ENCODE data around the gene PIK3AP1.

PIK3AP1 gene

DNA sequence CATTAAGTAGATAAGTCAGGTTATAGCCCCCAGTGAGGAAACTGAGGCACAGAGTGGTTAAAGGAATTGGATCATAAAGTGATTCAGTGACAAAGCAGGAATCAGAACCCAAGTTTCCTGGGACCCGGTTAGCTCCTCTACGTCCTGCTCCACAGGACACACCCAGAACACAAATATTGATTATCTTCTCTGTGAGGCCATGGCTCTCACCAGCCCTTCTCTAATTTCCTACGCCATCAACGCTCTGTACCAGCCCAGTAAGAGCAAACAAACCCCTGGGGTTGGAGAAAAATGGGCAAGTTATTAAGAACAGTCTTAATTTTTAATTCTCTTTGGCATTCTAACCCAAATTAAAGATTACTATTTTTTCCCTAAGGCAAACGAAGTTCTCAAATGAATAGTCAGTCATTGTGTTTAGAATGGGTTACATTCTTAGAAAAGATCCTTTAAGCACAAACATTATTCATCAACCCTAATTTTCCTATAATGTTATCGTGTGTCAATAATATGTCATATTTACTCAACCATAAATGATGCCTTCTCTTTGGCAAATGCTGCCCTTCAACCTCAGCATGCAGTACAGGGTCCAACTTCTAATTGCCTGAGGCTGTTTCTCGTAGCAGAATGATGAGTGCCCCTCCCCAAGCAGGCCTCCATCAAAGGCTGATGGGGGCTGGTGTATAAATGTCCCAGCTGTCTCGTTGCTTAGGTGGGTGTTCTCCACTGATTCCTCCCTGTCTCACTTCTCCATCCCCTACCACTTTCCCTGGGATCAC is 108.1 kb downstream of the PIK3AP1 start:
- no peak for DNase-seq (ENCODE audit: low read depth, low spot score)

GRCh38 chr10:96610817-96611216 is 109.5 kb downstream of the PIK3AP1 start:
- no peak for DNase-seq (ENCODE audit: low read depth, low spot score)

DNA sequence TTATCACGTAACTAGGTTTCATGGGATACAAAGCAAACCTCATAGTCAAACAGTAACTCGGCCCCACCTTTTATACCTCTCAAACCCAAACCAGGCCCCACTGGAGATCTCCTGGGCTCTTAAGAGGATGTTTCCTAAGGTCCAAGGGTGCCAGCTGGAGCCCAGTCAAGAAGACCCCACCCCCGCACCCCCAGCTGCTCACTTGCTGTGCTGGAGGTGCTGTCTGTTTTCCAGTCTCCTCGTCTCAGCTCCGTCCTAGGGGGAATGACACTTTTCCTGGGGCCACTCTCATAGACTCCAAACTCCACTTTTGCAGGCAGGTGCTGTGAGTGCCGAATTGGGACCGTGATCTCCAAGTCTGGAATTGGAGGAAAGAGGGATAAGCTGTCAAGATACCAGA is 110.8 kb downstream of the PIK3AP1 start:
- no peak for DNase-seq (ENCODE audit: low read depth, low spot score)

DNA sequence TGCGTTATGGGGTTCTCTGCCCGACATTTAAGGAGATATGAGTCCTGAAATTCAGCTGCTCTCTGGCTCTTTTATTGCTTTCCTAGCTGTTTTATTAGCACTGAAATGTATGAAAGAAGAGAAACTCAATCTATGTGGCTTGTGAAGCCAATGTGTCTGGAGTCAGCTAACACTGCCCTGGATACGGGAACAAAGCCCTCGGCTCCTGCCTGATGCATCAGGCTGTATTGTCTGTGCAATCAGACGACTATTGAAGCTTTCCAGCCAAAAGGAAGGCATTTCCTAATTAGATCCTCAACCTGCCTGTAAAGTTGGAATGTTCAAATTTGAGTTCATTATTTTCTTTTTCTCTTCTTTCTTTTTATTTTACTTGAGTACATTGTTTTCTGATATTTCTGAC is 111.5 kb downstream of the PIK3AP1 start:
- DNase-seq (ENCODE audit: low read depth, low spot score): no peak

- no peak for DNase-seq (ENCODE audit: low read depth, low spot score)
These were observed 112.1 kb downstream of the PIK3AP1 start for GRCh38 chr10:96608262-96608661.

DNA sequence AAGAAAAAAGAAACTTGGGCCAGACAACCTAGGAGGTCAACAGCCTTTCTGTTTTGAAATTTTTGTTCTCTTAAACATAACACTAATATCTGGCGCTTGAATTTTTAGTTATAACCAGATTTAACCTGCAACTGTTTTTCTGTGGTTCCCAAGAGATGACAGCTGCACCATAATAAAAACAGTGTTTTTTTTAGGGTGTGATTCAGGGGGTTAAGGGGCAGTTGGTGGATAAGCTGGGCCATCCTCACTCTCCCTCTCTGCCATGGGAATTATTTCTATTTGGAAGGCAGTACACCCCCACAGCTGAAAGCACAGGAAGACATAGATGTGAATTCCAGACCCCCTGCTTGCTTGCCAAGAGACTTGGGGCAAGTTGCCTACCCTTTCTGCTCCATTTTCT is 113.4 kb downstream of the PIK3AP1 start:
- no peak for DNase-seq (ENCODE audit: low read depth, low spot score)

DNA sequence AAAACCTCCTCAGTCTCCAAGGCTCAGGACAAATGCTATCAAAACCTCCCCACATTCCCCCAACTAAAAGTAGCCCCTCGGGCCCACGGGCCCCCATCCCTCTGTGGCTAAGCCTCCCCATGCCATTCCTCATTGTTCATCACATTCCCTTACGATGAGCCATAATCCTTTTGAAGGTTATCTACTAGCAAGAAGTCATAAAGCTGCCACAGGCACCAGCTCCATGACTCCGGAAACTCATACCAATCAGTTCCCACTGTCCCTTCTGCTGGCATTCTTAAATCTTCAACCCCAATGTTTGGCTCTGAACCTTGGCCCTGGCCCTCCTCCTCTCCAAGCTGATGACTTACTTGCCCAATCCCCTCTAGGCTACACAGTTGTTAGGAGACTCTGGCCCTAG is 114.1 kb downstream of the PIK3AP1 start:
- DNase-seq (ENCODE audit: low read depth, low spot score): peak; percentile 62

- no peak for DNase-seq (ENCODE audit: low read depth, low spot score)
These were observed 120.0 kb downstream of the PIK3AP1 start for GRCh38 chr10:96600337-96600736.

DNA sequence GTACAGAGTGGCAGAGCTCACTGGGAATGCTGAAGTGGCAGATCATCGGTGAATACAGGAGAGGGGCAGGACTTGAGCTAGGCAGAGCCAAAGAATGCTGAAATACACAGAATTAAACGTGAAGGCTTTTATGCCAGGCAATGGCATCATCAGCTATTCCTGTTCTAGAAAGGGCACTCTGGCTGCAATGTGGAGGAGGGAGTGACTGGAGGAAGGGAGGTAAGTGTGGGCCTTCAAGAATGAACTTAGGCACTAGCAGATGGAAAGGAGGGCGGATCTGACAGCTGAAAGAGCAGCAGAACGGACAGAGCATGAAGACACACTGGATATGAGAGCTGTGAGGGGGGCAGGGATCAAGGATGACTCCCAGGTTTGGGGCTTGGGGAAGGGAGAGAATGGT is 121.5 kb downstream of the PIK3AP1 start:
- DNase-seq (ENCODE audit: low read depth, low spot score): no peak

GRCh38 chr10:96596422-96597407 is 123.6 kb downstream of the PIK3AP1 start:
- DNase-seq (ENCODE audit: low read depth, low spot score): no peak

DNA sequence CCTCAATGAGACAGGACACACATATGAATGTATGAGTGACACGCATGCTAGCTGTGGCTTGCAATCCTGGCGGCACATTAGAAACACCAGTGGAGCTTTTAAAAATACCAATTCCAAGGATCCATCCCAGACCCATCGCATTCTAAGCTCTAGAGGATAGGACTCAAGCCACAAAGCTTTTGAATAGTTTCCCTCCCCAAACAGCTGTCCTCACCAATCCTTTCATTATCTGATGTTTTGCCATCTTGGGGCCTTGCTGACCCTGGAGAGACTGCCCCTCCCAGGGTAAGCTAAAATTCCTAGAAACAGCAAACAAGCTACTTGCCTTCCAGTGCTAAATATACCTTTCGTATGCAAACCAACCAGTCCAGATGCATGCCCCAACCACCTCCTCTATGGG is 124.6 kb downstream of the PIK3AP1 start:
- no peak for DNase-seq (ENCODE audit: low read depth, low spot score)

DNA sequence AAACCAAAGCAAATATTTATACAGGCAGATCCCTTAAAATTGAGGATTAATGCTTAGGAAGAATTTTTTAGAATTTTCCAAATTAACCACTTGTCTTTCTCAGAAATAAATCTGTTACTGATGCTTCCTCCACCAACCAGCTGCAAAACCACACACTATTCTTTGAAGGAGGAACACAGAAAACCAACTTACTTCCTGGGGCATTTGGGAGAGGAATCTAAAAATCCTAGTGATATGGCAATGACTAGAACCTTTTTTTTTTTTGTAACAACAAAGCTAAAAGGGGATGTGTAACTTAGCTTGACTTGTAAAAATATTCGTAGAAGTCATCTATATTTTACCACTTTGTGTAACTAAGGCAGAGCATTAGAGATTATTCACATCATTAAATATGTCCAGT is 128.4 kb downstream of the PIK3AP1 start:
- DNase-seq (ENCODE audit: low read depth, low spot score): no peak

GRCh38 chr10:96588616-96589419 is 131.5 kb downstream of the PIK3AP1 start:
- no peak for DNase-seq (ENCODE audit: low read depth, low spot score)

DNA sequence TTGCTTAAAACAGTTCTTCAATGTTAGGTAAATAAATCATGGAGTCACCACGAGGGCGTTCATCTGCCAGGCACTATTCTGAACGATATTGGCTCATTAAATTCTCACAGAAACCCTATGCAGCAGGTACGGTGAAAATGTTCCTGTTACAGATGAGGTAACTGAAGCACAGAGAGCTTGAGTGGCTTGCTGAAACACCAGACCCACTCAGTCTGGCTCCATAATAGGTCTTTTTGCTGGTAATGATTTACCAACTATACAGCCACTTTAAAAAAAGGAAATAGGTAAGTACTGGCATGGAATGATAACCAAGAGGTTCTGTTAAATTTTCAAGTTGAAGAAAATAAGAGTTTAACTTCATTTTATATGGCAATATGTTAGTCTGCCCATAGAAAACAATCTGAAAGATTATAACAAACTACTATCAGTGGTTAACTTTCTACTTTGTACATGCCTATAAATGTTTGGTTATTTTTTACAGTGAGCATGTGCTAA is 132.2 kb downstream of the PIK3AP1 start:
- DNase-seq (ENCODE audit: low read depth, low spot score): no peak

DNA sequence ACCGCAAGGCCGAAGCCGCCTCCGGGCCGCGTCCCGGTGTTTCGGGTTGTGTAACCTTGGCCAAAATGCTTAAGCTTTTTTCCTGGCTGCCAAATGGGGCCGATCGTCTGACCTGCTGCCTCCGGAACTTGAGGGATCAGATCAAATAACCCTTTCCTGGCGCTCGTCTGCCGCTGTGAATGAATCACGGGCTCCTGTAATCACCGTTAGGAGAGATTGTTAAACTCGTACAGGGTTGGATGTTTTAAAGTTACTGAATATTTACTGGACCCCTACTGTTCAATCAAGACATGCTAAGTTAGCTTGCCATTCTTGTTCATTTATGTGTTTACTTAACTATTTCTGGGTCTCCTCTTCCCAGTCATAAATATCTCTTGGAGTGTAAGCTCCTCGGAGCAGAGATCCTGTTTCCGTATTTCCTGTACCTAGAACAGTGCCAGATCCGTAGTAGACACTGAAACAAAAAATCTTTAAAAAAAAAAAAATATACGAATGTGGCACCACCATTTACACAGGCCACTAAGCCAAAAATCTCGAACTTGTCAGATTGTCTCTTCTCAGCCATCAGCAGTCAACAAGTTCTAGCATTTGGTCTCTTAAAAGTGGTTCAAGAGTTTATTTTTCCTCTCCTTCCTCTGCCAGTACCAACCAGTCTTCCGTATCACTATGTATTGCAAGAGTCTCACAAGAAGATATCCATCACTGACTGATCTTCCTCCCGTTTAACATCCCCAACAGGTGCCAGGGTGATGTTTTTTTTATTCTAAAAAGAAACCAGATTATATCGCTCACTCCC is 132.9 kb downstream of the PIK3AP1 start:
- peak; percentile 72 for DNase-seq (ENCODE audit: low read depth, low spot score)

DNA sequence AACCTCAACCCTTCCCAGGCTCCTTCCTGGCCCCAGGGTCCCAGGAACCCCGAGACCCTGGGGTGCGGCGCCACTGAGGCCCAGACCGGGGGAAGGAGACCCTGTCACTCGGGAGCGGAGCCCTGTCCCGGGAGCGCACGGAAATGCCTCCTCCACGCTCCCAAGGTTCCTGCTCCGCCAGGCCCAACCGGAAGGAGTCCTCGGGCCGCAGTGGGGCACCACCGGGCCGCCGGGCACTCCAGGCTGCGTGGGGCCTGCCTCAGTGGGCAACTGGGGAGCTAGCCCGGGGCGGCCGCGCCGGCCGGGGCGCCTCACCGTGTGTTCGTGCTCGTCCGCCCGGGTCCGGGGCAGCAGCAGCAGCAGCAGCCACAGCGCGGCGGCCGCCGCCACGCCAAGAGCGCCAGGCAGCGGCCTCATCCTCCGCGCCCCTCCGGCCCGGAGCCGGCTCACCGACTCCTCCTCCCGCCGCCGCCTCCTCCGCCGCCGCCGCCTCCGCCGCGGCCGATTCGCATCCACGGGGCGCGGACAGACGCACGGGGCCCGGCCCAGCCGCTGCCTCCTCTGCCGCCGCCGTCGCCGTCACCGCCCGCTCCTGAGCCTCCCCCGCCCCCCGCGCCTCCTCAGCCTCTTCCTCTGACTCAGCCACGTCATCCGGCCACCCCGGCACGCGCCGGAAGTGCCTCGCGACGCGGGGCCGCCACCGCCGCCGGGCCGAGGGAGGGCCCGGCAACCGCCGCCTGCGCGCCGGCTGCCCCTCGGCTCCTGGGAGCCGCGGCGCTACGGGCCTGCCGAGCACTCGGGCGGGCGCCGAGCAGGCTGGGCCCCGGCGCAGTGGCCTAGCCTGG is 133.7 kb downstream of the PIK3AP1 start, which contains the start of gene TM9SF3:
TM9SF3 (minus strand) TSS at position 594 of the 845 bp plus-strand sequence; CDS start at position 417, 177 bp downstream.
- peak; percentile 83 for DNase-seq (ENCODE audit: low read depth, low spot score)

DNA sequence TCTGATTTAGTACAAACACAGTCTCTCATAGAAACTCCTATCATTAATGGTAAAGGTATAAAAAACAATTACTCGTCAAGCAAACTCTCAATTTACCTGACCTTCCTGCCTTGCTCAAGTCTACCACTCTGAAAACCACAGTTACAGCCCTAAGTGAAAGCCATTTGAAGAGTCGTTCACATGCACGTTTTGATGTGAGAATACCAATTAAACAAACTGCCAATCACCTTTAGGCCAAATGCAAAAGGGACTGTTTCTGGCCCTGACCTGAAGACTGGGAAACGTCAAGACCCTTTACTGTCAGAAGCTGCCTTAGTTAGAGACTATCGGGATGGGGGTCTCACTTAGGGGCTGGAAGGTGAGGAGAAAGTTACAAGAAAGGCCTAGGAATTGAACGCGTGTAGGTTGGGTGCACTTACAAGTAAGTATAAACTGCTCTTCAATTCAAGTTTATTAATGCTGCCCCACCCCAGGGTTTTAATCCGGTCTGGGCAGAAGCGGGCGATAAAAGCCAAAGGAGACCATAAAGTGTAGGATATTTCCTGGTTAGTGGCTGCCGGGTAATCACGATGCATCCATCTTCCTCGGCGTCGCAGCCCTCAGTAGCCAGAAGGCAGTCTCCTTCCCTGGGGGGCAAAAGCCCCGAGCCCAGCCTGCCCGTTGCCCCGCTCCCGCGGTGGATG is 134.4 kb downstream of the PIK3AP1 start:
- DNase-seq (ENCODE audit: low read depth, low spot score): peak; percentile 27

- DNase-seq (ENCODE audit: low read depth, low spot score): no peak
These were observed 135.8 kb downstream of the PIK3AP1 start for GRCh38 chr10:96584474-96584873.

DNA sequence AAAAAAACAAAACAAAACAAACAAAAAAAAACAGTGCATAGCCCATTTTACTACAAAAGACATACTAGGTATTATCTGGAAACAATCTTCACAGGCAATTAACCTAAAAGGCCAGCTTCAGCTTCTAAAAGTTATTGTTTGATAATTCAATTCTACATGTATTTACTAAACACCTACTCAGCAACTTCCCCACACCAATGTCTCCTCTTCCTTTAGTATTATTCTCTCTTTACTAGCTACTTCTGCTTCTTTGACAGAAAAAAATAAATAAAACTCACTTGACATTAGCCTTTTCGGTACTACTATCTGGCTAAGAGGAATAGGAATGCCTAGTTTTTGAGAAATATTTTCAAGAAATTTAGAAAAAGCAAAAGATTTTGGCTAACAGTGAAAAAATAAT is 136.3 kb downstream of the PIK3AP1 start:
- no peak for DNase-seq (ENCODE audit: low read depth, low spot score)
